GM12873 (cell line): ENCODE measurements around the gene ZBTB4.

Experiments
- TF ChIP-seq, protein P1 (sequence below): IDR thresholded peaks from 2 replicates; pipeline ENCODE4 v1.5.1; 2012; ENCODE audit warnings: low read depth, mild to moderate bottlenecking, moderate library complexity, low read length, control low read depth; ENCODE audit not compliant: insufficient read depth; ENCODE audit errors: missing control alignments

ZBTB4 gene

DNA sequence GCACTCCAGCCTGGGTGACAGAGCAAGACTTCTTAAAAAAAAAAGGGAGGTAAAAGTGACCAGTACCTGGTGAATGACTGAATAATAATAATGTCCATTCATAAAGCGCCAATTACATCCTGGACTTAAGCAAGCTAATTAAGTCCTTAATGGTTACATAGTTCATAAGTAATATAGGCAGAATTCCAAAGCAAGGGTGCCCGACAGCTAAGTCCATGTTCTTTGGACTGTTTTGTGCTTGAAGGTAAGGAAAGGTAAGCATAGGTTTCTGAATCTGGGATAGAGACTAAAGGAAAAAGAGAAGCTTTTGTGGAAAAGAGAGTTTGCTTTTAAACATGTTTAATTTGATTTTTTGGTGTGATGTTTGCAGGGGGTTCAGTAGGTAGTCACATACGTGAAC, 14.5 kb upstream of the ZBTB4 start:
- TF ChIP-seq, protein P1, sequence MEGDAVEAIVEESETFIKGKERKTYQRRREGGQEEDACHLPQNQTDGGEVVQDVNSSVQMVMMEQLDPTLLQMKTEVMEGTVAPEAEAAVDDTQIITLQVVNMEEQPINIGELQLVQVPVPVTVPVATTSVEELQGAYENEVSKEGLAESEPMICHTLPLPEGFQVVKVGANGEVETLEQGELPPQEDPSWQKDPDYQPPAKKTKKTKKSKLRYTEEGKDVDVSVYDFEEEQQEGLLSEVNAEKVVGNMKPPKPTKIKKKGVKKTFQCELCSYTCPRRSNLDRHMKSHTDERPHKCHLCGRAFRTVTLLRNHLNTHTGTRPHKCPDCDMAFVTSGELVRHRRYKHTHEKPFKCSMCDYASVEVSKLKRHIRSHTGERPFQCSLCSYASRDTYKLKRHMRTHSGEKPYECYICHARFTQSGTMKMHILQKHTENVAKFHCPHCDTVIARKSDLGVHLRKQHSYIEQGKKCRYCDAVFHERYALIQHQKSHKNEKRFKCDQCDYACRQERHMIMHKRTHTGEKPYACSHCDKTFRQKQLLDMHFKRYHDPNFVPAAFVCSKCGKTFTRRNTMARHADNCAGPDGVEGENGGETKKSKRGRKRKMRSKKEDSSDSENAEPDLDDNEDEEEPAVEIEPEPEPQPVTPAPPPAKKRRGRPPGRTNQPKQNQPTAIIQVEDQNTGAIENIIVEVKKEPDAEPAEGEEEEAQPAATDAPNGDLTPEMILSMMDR, result no peak

DNA sequence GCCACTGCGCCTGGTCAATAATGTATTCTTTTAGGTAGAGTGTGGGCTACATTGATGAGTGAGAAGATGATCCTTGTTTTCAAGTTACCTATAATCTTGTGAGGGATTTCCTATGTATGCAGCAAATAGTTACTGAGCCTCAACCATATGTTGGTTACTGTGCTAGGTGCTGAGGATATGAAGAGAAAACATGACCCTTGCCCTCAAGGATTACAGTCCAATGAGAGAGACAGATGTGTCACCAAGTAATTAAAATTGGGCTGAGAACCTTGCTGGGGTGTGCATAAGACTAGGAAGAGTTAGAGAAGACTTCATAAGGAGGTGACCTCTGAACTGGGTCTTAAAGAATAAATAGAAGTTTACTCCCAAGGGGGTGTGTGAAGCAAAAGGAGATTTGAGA, 12.2 kb upstream of the ZBTB4 start:
- TF ChIP-seq, protein P1, result no peak

GRCh38 chr17:7490144-7490543, 10.7 kb upstream of the ZBTB4 start:
- TF ChIP-seq, protein P1, result no peak

- TF ChIP-seq, protein P1, result no peak
Observed at GRCh38 chr17:7486181-7486580, 6.8 kb upstream of the ZBTB4 start.

GRCh38 chr17:7484919-7485377, 5.5 kb upstream of the ZBTB4 start:
- TF ChIP-seq, protein P1, result peak; percentile 23

DNA sequence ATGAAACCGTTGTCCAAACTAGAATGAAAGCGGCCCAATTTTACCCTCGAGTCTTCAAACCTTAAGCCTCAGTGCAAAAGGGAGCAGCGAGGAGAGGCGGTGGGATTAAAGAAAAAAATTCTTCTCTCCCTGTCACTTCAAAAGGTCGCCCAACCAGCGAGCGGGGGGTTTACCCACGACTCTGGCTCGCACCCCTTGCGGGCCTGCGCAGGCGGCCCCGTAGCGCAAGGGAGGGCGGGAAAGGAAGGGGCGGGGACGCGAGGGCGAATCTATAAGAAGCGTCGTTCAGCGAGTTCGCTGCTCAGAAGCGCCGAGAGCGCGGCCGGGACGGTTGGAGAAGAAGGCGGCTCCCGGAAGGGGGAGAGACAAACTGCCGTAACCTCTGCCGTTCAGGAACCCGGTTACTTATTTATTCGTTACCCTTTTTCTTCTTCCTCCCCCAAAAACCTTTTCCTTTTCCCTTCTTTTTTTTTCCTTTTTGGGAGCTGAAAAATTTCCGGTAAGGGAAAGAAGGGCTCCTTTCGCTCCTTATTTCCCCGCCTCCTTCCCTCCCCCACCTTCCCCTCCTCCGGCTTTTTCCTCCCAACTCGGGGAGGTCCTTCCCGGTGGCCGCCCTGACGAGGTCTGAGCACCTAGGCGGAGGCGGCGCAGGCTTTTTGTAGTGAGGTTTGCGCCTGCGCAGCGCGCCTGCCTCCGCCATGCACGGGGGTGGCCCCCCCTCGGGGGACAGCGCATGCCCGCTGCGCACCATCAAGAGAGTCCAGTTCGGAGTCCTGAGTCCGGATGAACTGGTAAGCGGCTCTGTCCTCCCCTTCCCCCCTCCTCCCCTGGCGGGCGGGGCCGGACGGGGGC, 4.9 kb upstream of the ZBTB4 start, which contains the start of gene POLR2A:
POLR2A (plus strand) TSS at position 300 of the 852 bp plus-strand sequence.
- TF ChIP-seq, protein P1, result no peak

- TF ChIP-seq, protein P1, result no peak
Observed at GRCh38 chr17:7483255-7484066, 4.0 kb upstream of the ZBTB4 start.
